Subcutaneous adipose tissue (tissue), 4 donors: ENCODE results near the gene CHMP4B. TPM values are rescaled to one million over a fixed set of nuclear protein-coding genes. Genes with fewer than 3 reads are reported as not detected.

Experiments used
- CTCF ChIP-seq: fragments of 450-650 bp; IDR thresholded peaks from one replicate; pipeline ENCODE4 v1.5.1; 2016; ENCODE audit warnings: low read depth, mild to moderate bottlenecking, control low read depth, antibody characterized with exemption, moderate library complexity
- total RNA-seq, 4 donors: library from RNA; depleted of rRNA; stranded (reverse); fragments of >200 nt; gene quantifications; one replicate each; pipeline ENCODE4 v1.1.0, GENCODE V29; 2016

CHMP4B gene
- total RNA-seq, 4 donors from 2014 or later: 68.0 to 79.5 (median 69.5) TPM

- no peak for TF ChIP-seq CTCF
Measured at GRCh38 chr20:33889312-33889711, 78.2 kb downstream of the CHMP4B start.

DNA sequence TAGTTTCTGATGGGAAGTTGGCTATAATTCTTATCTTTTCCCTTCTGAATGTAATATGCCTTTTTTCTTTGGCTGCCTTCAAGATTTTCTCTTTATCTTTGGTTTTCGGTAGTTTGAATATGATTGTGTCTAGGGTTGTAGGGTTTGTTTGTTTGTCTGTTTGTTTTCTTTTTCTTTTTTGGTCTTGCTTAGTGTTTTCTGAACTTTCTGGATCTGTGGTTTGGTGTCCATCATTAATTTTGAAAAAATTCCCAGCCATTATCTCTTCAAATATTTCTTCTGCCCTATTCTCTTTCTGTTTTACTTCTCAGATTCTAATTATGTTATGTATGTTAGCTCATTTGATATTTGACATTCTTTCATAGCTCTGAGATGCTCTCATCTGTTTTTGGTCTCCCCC is 79.4 kb downstream of the CHMP4B start:
- TF ChIP-seq CTCF: no peak

DNA sequence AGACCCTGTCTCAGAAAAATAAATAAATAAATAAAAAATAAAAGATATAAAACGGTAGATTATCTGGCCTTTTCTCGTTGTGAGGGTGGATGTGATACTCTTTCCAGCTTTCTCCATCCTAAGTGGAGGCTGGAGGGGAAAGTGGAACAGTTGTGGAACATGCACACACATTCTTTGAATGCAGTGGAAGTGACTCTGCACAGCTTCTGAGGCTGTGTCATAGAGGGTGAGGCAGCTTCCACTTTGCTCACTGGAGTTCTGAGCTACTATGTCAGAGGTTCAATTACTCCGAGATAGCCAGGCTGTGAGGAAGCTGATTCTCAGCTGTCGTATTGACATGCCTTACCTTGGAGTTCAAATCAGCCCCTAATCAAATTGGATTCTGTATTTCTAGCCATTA is 82.2 kb downstream of the CHMP4B start:
- no peak for TF ChIP-seq CTCF

DNA sequence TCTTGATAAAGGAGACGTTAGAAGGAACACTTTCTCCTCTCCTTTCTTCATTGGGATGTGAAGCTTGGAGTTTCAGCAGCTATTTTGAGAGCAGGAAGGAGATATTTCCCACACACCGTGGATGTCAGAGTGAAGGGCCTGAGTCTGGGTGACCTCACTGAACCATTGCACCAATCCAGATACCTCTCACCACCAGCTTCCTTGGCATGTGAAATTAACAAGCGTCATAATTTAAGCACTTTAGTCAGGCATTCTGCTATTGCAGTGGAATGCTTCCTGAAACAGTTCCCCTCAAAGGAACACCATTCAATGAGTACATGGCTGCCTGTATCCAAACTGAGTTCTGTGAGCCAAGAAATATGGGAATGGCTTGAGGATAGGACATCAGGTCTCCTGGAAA is 83.7 kb downstream of the CHMP4B start:
- no peak for TF ChIP-seq CTCF

- no peak for TF ChIP-seq CTCF
Measured at GRCh38 chr20:33896509-33896908, 85.4 kb downstream of the CHMP4B start.

DNA sequence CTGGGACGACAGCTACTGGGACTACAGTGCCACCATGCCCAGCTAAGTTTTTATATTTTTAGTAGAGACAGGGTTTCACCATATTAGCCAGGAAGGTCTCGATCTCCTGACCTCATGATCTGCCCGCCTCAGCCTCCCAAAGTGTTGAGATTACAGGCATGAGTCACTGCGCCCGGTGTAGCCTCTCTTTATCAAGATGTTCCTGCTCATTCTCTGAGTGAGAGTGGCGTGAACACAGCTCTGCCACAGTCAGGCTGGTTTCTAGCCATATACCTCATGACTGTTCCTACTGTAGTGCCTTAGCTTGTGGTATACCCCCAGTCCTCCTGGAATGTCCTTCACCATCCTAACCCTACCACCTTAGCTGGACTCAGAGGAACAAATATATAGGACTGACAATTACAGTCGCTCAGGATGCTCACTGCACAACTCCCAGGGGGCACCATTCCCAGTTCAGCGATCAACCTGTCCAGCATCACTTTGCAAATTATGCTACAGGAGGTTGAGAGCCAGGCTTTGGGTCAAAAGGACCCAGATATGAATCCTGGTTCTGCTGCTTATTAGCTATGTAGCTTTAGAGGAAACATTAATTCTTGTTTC is 86.3 kb downstream of the CHMP4B start:
- no peak for TF ChIP-seq CTCF

- no peak for TF ChIP-seq CTCF
Measured at GRCh38 chr20:33899106-33899505, 88.0 kb downstream of the CHMP4B start.
